Activated CD4-positive, alpha-beta memory T cell treated with anti-CD3 and anti-CD28 coated beads, Interleukin-2, amount 10 ng/mL, durations not matched to agents 7 days and 5 days (primary cell): ENCODE measurements around the gene EID3. TPM values are rescaled to one million over a fixed set of nuclear protein-coding genes. Genes with fewer than 3 reads are reported as not detected.

Source experiments
- CTCF ChIA-PET: fragments of 350-600 bp; sonication (Branson Sonifier 250); formaldehyde crosslinking; loops from one replicate; lab custom pipeline; 2021; ENCODE audit warnings: antibody characterized with exemption, inconsistent platforms; lab: Charles Lee
- POLR2A ChIA-PET: fragments of 350-600 bp; sonication (Branson Sonifier 250); formaldehyde crosslinking; loops from one replicate; lab custom pipeline; 2021; ENCODE audit warnings: antibody characterized with exemption; lab: Charles Lee
- DNase-seq: peaks from one replicate; pipeline ENCODE4 v3.0.0-alpha.2; 2020
- H3K27ac Mint-ChIP-seq: one replicate; pipeline ENCODE4 v1.8.0; 2021; ENCODE audit warnings: mild to moderate bottlenecking, mixed read lengths
- H3K27me3 Mint-ChIP-seq: one replicate; pipeline ENCODE4 v1.8.0; 2021; ENCODE audit warnings: mixed read lengths
- H3K36me3 Mint-ChIP-seq: one replicate; pipeline ENCODE4 v1.8.0; 2021; ENCODE audit warnings: low read depth, mixed read lengths
- H3K4me1 Mint-ChIP-seq: one replicate; pipeline ENCODE4 v1.8.0; 2021; ENCODE audit warnings: mixed read lengths
- H3K4me3 Mint-ChIP-seq: one replicate; pipeline ENCODE4 v1.8.0; 2021; ENCODE audit warnings: mild to moderate bottlenecking, mixed read lengths
- H3K9me3 Mint-ChIP-seq: one replicate; pipeline ENCODE4 v1.8.0; 2021; ENCODE audit warnings: mixed read lengths
- total RNA-seq, 2 experiments: library from RNA; stranded (reverse); gene quantifications; one replicate each; pipeline ENCODE4 v1.2.3, GENCODE V29; 2021

Gene EID3
- total RNA-seq, 2 experiments from 2014 or later = 3.4 to 4.2 TPM

- H3K4me1 Mint-ChIP-seq = no peaks in the 10 kb centered on the region
- no peak for DNase-seq
- H3K27me3 Mint-ChIP-seq = no peaks in the 10 kb centered on the region
- H3K36me3 Mint-ChIP-seq = peaks cover 36% of the 10 kb centered on the region
- H3K4me3 Mint-ChIP-seq = no peak overlapping the region
- CTCF ChIA-PET = no interaction called here
- no peaks in the 10 kb centered on the region for H3K9me3 Mint-ChIP-seq
- POLR2A ChIA-PET = interaction anchor here (1.0 kb wide), 2 partner anchors 8 to 47 kb away, joined by 3 read pairs; no protein-coding TSS in a partner anchor
- H3K27ac Mint-ChIP-seq = no peak overlapping the region
Observed at GRCh38 chr12:104333692-104334255, 30.2 kb downstream of the EID3 start.

DNA sequence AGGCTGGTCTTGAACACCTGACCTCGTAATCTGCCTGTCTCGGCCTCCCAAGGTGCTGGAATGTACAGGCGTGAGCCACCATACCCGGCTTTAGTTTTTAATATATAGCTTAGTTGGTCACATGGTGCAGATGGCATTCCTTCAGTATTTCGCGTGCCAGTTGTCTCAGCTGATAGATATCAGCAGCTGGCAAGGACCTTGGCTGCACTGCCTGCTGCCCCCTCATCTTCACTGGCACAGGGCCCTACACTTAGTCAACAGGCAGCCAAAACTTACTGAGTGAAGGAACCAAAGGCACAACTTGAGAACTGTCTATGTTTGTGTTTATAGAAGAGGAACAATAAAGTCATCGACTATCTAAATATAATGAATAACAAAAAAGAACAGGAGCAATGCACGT is 31.0 kb downstream of the EID3 start:
- CTCF ChIA-PET = no interaction called here
- no peak overlapping the region for H3K4me3 Mint-ChIP-seq

DNA sequence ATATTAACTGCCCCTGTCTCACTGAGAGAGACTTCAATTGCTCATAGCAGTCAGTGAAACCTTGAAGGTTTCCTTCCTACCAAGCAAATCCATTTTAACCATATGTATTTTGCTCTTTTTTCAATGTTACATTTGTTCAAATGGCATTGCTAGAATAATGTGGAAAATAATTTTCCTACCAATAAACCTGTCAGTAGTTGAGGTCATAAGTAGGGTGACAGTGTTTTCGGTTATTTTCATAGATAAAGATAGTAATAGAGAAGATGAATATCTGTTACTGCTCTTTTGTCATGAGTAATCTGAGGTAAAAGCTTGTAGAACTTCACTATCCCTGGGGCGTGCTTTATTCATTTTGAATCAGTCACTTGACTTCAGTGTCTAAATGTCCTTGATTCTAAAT is 32.6 kb downstream of the EID3 start:
- Mint-ChIP-seq H3K36me3 (peaks cover 50% of the 10 kb centered on the region), H3K4me1 (no peaks in the 10 kb centered on the region), H3K27ac (no peak overlapping the region), H3K27me3 (no peaks in the 10 kb centered on the region), H3K9me3 (no peaks in the 10 kb centered on the region), H3K4me3 (no peak overlapping the region)
- ChIA-PET POLR2A (interaction anchor here (0.6 to 1.0 kb wide), 2 partner anchors 47 to 198 kb away, joined by 3 read pairs; partner anchors contain the start of gene NFYB), CTCF (no interaction called here)
- no peak for DNase-seq

More for the DNA sequence above, 31.0 kb downstream of the EID3 start:
- Mint-ChIP-seq H3K4me1 (no peaks in the 10 kb centered on the region), H3K27ac (no peak overlapping the region), H3K9me3 (no peaks in the 10 kb centered on the region), H3K27me3 (no peaks in the 10 kb centered on the region), H3K36me3 (peaks cover 38% of the 10 kb centered on the region)
- POLR2A ChIA-PET = no interaction called here
- no peak for DNase-seq

GRCh38 chr12:104337030-104337558 is 33.6 kb downstream of the EID3 start:
- no peaks in the 10 kb centered on the region for H3K4me1 Mint-ChIP-seq
- no peak for DNase-seq
- no peak overlapping the region for H3K27ac Mint-ChIP-seq
- no peak overlapping the region for H3K4me3 Mint-ChIP-seq
- H3K36me3 Mint-ChIP-seq = peaks cover 54% of the 10 kb centered on the region
- ChIA-PET POLR2A (no interaction called here), CTCF (interaction anchor here (1.2 kb wide), 1 partner anchor 121 kb away, joined by 4 read pairs; the partner anchor contains the start of gene TXNRD1)
- no peaks in the 10 kb centered on the region for H3K27me3 Mint-ChIP-seq
- no peaks in the 10 kb centered on the region for H3K9me3 Mint-ChIP-seq

- Mint-ChIP-seq H3K27ac (no peak overlapping the region), H3K9me3 (no peaks in the 10 kb centered on the region), H3K4me3 (no peak overlapping the region), H3K27me3 (no peaks in the 10 kb centered on the region), H3K4me1 (no peaks in the 10 kb centered on the region), H3K36me3 (peaks cover 54% of the 10 kb centered on the region)
- no peak for DNase-seq
- ChIA-PET POLR2A (interaction anchor here (1.0 to 1.2 kb wide), 3 partner anchors 11 to 25 kb away, joined by 3 read pairs; no protein-coding TSS in a partner anchor), CTCF (interaction anchor here (0.7 to 1.4 kb wide), 2 partner anchors 19 to 43 kb away, joined by 3 read pairs; no protein-coding TSS in a partner anchor)
Observed at GRCh38 chr12:104339663-104340062, 36.1 kb downstream of the EID3 start.

GRCh38 chr12:104340177-104340576 is 36.6 kb downstream of the EID3 start:
- Mint-ChIP-seq H3K36me3 (peaks cover 50% of the 10 kb centered on the region), H3K4me3 (no peak overlapping the region), H3K27ac (no peak overlapping the region), H3K27me3 (no peaks in the 10 kb centered on the region), H3K4me1 (no peaks in the 10 kb centered on the region), H3K9me3 (no peaks in the 10 kb centered on the region)
- ChIA-PET POLR2A (interaction anchor here (1.2 kb wide), 2 partner anchors 12 to 25 kb away, joined by 3 read pairs; no protein-coding TSS in a partner anchor), CTCF (interaction anchor here (0.6 to 1.4 kb wide), 2 partner anchors 19 to 49 kb away, joined by 3 read pairs; no protein-coding TSS in a partner anchor)
- no peak for DNase-seq

DNA sequence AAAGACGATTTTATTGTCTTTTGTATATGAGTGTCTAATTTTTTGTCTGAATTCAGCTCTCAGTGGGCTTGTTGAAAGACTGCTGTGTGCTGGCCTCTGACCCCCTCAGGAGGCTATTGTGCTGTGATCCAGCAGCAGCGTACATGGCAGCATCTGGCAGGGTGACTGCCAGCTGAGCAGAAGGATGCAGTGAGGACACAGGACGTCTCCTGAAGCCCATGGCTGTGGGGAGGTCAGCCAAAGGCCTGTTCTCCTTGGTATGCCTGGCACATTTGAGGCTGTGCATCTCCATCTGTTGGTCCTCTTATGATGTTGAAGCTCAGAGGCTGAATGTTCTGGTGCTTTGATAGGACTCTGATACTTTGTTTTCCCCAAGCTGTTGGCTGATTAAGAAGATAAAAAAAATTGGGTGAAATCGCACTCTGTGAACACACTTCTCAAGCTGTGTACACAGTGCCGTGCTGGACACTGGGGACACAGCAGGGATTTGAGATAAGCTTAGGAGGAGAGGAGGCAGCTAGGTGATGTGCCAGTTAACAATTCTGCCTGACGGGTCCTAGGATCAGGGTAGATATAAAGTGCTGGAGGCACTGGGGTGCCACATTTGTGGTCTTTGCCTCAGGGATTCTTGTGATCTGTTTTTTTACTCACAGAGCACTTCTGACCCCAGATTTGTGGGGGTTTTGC is 37.5 kb downstream of the EID3 start:
- Mint-ChIP-seq H3K4me3 (no peak overlapping the region), H3K36me3 (peaks cover 54% of the 10 kb centered on the region), H3K27me3 (no peaks in the 10 kb centered on the region), H3K27ac (no peak overlapping the region), H3K9me3 (no peaks in the 10 kb centered on the region), H3K4me1 (no peaks in the 10 kb centered on the region)
- ChIA-PET CTCF (interaction anchor here (0.6 to 1.4 kb wide), 4 partner anchors 13 to 88 kb away, joined by 3 read pairs; no protein-coding TSS in a partner anchor), POLR2A (interaction anchor here (1.6 to 1.9 kb wide), 2 partner anchors 15 to 28 kb away, joined by 4 to 5 read pairs; no protein-coding TSS in a partner anchor)
- no peak for DNase-seq

- CTCF ChIA-PET = interaction anchor here (0.9 to 1.4 kb wide), 2 partner anchors 27 to 140 kb away, joined by 3 read pairs; no protein-coding TSS in a partner anchor
- H3K4me1 Mint-ChIP-seq = no peaks in the 10 kb centered on the region
- no peak overlapping the region for H3K4me3 Mint-ChIP-seq
- POLR2A ChIA-PET = interaction anchor here (1.0 to 1.9 kb wide), 5 partner anchors 8 to 55 kb away, joined by 3 to 5 read pairs (median 4); no protein-coding TSS in a partner anchor
- H3K36me3 Mint-ChIP-seq = peaks cover 54% of the 10 kb centered on the region
- no peak overlapping the region for H3K27ac Mint-ChIP-seq
- H3K27me3 Mint-ChIP-seq = no peaks in the 10 kb centered on the region
- no peaks in the 10 kb centered on the region for H3K9me3 Mint-ChIP-seq
- no peak for DNase-seq
Observed at GRCh38 chr12:104342147-104342546, 38.6 kb downstream of the EID3 start.

- POLR2A ChIA-PET = interaction anchor here (1.0 to 1.9 kb wide), 5 partner anchors 9 to 56 kb away, joined by 3 to 5 read pairs (median 4); no protein-coding TSS in a partner anchor
- Mint-ChIP-seq H3K27me3 (no peaks in the 10 kb centered on the region), H3K4me3 (no peak overlapping the region), H3K27ac (peak overlapping the region; percentile 31), H3K4me1 (no peaks in the 10 kb centered on the region), H3K9me3 (no peaks in the 10 kb centered on the region), H3K36me3 (peaks cover 57% of the 10 kb centered on the region)
- CTCF ChIA-PET = interaction anchor here (0.9 to 1.4 kb wide), 2 partner anchors 28 to 141 kb away, joined by 3 read pairs; no protein-coding TSS in a partner anchor
- DNase-seq = no peak
Observed at GRCh38 chr12:104342635-104343249, 39.2 kb downstream of the EID3 start.

GRCh38 chr12:104344682-104345081 is 41.1 kb downstream of the EID3 start:
- Mint-ChIP-seq H3K4me3 (no peak overlapping the region), H3K27me3 (no peaks in the 10 kb centered on the region), H3K27ac (no peak overlapping the region), H3K4me1 (no peaks in the 10 kb centered on the region), H3K9me3 (no peaks in the 10 kb centered on the region), H3K36me3 (peaks cover 57% of the 10 kb centered on the region)
- no peak for DNase-seq
- CTCF ChIA-PET = no interaction called here
- POLR2A ChIA-PET = no interaction called here

DNA sequence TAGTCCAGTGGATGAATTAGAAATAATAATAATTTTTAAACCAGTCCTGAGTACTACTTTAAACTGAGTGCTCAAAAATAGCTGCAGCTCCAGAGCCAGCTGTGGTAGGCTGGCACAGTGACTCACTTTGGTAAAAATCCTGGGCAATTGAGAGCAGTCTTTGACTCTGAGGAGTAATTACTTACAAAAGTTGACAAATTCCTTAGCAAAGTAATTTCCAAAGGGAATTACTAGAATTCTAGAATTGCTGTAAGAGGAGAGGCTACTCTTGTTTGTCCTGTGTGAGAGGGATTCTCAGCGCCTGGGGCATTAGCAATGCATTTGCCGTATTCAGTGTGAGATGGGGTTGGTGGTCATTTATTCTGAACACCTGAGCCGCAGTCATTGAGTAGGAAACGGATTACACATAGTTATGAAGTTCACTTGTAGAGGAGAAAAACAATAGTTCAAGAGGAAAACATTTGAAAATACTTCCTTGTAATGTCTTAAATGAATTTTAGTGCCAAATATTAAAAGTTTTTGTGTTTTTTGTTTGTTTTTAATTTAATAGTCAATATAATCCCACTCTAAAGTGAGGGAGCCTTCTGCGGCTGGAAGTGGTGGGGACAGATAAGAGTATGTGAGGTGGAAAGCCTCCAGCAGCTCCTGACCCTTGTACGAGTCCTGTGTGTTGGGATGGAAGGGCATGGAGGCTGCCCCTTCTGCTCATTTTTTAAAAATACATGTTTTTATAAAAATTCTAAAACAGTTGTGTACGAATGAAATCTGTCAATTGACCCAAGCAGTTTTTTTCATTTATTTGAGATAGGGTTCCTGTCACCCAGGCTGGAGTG is 41.9 kb downstream of the EID3 start:
- H3K27me3 Mint-ChIP-seq = no peaks in the 10 kb centered on the region
- no peaks in the 10 kb centered on the region for H3K4me1 Mint-ChIP-seq
- ChIA-PET CTCF (no interaction called here), POLR2A (no interaction called here)
- H3K36me3 Mint-ChIP-seq = peaks cover 50% of the 10 kb centered on the region
- H3K4me3 Mint-ChIP-seq = no peak overlapping the region
- H3K27ac Mint-ChIP-seq = no peak overlapping the region
- DNase-seq = no peak
- H3K9me3 Mint-ChIP-seq = no peaks in the 10 kb centered on the region
